Activated CD4-positive, CD25-positive, alpha-beta regulatory T cell treated with anti-CD3 and anti-CD28 coated beads, Interleukin-2, amount 50 U/mL, for 24 hours (primary cell): ENCODE measurements around the gene FBXO7.

Experiments
- ATAC-seq, 2 donors: fragments of 150-1000 bp; cut with Tn5 transposase; one replicate each; pipeline ENCODE4 v1.10.0; 2021; ENCODE audit warnings: mild to moderate bottlenecking in 1 of 2, moderate library complexity in 1 of 2

Gene FBXO7

DNA sequence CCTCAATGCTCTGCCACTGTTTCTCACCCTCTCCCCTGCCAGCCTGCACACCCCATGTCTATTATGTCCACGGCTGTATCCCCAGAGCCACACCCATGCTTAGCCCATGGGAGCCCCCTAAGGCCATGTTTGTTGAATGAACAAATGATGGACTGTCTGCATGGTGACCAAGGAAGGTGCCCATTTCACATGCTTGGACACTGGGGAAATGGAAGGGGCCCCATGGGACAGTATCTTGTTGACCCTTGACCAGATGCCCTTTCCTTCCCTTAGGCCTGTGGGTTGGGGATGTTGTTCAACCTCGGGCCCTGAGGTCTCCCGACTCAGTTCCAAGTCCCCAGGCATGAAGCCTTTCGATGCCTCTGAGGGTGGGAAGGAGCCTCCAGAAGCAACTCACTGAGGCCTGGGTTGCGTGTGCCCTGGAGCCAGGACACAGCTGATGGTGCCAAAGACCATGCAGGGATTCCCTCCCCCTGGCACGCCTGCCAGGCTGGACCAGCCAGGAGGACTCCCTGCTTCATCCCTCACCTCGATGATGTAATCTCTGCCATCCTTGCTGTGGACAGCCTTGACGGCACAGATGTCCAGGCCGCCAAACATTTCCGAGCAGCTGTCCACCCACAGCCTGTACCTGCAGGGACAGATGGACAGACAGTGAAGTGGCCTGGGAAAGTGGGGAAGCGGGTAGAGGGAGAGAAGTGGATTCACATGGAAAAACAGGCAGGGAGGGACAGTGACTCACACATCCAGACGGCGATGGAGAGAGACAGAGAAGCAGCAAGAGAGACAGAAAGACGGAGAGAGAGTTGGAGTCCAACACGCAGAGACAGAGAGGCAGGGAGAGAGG, 58.9 kb downstream of the FBXO7 start:
- ATAC-seq = no peak

DNA sequence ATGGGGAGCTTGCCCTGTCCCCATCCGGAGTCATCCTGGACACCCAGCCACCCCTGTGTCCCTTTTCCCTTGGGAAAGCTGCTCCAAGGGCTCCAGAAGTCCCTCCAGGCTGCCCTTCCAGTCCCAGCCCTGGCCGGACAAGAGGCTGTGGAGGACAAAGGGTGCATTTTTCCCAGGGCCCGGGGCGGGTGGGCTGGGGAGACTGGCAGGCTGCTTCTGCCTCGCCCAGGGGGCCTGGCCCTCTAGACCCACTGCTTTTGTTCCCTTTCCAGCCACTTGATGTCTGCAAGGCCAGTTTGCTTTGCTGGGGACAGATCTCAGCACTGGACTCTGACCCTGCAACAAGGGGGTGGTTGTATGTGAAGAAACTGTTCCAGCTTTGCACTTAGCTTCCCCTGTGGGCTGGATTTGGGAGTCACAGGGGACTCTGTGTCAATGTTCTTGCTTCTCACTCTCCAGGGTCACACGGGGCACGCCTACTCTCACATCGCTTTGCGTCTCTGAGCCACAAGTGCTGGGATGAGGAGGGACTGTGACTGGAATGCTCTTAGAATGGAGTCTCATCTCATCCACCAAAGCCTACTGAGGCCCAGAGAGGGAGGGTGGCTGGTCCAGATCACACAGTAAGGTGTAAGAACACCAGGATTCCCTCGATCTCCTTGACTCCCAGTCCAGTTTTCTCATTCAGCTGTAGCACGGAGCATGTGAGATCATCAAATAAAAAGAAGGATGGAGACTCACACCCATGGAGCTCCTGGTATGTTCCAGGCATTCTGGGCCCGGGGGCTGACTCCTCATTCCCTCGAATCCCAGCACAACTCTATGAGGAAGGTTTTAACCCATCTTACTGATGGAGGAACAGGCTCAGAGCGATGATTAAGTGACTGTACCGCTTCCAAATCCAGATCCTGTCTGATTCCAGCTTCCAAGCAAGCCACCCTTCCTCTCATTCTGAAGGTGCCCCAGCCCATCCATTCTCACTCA, 59.9 kb downstream of the FBXO7 start:
- ATAC-seq = no peak

DNA sequence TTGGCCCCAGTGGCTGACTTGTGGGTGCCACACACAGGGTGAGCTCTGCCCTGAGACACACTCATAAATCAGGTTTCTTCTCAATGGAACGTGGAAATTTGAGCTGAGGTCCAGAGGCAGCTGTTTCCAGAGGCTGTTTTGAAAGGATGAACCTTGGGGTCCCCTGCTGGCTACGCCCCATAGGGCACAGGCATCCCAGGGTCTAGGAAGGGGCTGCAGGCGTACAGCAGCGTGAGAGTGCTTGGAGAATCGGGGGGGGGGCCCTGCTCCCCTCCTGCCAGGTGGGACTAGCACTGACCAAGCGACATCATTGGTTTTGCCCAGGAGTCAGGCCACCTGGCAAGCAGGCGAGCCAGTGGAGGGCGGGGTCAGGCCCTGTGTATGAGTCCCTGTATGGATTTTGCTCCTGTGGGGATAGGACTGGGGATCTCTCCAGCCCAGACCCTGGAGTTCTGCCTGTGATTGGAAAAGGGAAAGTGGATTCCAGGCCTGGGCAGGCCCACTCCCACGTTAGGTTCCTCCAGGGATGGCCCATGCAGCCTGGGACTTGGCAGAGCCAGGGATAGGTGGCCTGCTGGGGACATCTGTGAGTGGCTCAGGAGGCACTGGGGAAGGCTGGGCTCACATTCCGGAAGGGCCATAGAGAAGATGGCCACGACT, 61.0 kb downstream of the FBXO7 start:
- no peak for ATAC-seq

DNA sequence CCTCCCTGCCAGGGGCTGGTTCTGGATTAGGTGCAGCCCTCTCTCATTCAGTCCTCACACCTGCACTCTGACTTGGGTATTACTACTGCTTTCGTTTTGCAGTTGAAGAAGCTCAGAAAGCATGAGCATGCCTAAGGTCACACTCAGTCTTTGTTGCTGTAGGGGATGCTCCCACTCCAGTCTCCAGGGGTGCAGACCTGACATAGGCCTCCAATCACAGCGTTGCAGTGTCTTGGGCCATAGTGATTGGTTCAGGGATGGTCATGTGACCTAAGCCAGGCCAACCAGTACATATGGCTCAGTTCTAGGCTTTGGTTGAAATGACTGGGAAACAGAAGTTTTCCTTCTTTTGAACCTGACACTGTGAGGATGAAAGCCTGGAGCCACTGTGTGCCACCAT, 61.7 kb downstream of the FBXO7 start:
- ATAC-seq = no peak

DNA sequence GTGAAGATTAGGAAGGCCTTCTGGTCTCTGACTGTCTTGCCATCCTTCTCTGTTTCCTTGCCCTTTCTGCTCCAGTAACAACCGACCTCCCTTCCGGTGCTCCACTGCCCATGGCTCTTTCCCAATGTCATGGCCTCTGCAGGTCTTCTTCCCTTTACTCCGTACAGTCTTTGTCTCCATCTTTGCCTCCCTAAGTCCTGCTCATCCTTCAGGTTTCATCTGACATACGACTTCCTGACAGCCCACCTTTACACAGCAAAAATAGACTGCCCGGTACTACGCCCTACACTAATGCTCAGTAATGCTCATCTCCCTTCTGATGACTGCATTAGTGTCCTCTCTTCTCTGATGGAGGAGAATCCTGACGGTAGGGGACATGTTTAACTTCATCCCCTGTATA, 63.9 kb downstream of the FBXO7 start:
- no peak for ATAC-seq

DNA sequence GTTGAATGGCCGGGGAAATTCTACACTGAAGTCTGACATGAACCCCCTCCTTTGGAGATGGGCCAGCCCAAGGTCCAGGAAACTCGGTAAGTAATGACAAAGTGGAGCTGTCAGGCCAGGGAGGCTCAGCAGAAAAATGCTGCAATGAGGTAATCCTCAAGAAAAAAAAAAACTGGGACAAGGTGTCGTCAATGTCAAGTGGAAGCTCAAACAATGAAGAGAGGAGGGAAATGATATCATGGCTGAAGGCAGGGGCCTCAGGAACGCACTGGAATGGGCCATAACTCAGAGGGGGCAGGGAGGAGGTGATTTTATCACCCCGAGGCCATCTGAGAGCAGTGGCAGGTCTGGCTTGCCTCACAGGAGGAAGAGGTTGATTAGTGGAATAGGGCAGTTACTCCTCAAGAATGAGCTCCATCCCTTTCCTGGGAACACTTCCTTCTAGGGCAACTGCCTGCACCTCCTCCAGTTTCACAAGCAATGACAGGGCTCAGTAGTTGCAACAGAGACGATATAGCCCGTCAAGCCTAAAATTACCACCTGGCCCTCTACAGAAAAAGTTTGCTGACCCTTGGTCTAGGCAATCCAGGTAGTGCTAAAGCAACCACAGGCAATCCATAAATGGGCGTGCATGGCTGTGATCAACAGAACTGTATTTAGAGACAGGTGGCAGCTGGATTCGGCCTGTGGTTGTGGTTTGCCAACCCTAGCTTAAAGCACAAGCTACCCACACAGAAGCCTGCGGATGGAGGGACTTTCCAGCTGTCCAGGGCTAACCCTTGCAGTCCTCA, 65.2 kb downstream of the FBXO7 start:
- ATAC-seq = no peak

DNA sequence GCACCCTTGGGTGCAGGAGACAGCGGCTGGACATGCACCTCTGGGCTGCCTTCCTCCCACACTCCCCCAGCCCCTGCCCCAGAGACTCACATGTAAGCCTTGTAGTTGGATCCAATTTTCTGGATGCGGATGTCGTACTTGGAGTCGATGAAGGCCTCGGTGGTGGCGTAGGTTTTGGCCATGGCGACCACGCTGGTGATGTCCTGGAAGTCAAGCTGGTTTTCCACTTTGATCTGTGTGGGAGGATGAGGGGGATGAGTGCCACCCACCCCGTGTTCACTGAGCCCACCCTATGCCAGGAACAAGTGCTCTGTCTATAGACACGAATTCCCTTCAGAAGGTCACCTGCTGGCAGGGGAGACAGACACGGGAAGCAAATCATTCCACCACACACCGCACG, 66.9 kb downstream of the FBXO7 start:
- no peak for ATAC-seq

DNA sequence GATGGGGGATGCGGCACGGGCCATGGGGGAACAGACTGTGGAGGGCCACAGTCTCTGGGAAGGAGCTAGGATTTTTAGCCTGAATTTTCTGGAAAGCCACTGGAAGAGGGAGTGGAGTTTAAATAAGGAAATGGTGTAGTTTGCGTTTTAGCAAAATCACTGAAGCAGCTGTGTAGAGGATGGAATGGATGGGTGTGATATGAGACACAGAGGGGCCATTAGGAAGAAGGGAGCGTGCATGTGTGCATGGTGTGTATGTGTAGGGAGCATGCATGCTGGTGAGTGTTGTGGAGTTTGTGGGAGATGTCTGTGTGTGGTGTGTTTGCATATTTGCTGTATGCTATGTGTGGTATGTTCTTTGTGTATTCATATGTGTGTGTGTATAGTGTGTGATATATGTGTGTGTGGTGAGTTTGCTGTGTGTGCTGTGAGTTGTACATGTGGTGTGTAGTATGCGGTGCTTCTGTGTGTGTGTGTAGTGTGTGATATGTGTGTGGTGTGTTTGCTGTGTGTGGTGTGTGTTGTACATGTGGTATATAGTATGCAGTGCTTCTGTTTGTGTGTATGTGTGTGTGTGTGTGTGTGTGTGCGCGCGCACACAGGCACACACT, 67.6 kb downstream of the FBXO7 start:
- ATAC-seq = no peak

DNA sequence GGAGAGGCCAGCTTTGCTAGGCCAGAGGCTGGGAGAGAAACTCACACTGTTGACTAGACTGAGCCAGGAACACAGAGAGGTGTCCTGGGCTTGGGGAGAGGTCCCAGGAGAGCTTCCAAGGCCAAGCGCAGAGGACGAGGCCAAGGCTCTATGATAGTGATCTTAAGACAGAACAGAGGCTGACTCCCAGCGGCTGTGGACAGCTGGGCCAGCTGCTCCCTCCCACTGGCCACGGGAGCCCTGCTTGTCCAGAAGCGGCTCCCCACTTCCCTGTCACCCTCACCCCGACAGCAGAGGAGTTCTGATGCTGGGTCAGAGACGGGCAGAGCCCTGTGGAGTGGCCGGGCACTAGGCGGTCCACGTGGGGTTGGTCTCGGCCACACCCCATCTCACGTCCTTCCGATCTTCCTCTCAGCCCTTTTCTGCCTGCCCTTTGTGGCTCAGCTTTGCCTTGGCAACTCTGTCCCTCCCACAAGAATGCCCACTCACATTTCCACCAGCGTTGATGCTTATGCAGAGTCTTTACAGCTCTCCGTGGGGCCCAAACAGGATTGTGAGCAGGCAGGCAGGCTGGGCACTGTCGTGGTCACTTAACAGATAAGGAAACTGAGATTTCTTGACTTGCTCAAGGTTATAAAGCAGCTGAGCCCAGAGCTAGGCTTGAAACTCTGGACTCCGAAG, 68.2 kb downstream of the FBXO7 start:
- ATAC-seq = no peak

DNA sequence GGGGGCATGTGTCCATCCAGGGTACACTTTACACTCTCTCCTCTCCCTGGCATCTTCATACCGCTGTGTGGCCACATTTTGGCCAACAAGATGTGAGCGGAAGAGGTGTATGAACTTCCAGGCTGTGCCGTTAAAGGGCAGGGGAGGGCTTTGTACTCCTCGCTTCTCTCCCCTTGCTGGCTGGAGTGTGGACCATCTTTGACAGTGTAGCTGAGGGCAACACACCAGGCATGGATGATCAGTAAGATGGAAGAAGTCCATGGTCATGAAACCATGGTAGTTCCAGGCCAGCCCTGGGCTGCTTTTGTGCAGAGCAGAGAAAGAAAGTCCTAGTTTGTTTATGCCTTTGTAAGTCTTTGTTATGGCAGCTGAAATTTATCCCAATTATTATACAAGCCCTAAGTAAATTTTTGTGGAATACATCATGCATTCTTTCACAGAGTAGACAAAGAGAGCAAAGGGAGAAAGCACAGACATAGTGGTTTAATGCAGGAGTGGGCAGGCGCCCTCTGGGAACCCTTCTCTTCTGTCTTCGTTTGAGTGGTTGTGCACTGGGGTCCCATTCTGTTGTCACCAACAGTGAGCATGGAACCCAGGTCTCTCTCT, 70.4 kb downstream of the FBXO7 start:
- no peak for ATAC-seq

DNA sequence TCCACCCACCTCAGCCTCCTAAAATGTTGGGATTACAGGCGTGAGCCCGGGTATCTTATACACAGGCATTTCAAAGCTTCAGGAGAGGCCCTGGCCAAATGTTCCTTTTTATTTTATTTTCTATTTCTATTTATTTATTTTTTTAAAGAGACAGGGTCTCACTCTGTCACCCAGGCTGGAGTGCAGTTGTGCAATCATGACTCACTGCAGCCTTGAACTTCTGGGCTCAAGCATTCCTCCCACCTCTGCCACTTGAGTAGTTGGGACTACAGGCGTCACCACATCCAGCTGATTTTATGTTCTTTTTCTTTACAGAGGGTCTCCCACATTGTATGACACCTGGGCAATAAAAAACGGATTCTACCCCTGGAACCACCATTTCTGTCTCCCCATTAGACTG, 71.2 kb downstream of the FBXO7 start:
- ATAC-seq = no peak

DNA sequence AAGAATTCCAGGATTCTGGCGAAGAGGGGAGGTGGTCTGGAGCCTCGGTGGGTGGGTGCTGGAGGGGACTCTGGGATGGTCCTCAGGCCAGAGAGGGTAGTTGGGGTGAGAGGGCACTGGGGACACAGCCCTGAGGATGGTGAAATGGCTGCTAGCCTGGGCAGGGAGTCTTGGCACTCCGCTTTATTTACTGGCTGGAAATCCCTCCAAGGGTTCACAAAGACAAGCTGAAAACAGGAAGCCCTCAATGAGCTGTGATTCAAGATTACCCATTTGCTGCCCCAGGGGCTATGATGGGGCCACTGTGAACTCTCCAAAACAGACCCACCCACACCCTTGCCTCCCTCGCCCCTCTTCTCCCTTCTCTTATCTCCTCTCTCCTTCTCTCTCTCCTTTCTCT, 71.9 kb downstream of the FBXO7 start:
- no peak for ATAC-seq

DNA sequence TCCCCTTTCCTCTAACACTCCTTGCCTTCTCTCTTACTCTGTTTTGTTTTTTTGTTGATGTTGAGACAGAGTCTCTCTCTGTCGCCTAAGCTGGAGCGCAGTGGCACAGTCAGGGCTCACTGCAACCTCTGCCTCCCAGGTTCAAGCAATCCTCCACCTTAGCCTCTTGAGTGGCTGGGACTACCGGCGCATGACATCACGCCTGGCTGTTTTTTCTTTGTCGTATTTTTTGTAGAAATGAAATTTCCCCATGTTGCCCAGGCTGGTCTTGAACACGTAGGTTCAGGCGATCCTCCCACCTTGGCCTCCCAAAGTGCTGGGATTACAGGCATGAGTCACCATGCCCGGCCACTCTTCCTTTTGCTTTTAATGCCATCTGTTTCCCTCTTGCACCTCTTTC, 72.3 kb downstream of the FBXO7 start:
- no peak for ATAC-seq

DNA sequence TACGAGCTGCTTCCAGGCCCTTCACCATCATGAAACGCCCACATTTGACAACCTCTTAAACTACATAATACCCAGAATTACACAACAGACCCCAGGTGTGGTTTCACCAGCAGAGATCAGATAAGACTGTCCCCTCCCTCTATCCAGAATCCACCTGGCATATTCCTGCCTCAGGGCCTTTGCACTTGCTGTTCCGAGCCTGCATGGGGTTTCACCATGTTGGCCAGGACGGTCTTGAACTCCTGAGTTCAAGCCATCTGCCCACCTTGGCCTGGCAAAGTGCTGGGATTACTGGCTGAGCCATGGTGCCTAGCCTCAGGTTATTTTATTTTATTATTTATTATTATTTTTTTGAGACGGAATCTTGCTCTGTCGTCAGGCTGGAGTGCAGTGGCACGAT, 73.4 kb downstream of the FBXO7 start:
- ATAC-seq = no peak
